ENCODE measurements around the gene POU6F1.

Gene POU6F1

DNA sequence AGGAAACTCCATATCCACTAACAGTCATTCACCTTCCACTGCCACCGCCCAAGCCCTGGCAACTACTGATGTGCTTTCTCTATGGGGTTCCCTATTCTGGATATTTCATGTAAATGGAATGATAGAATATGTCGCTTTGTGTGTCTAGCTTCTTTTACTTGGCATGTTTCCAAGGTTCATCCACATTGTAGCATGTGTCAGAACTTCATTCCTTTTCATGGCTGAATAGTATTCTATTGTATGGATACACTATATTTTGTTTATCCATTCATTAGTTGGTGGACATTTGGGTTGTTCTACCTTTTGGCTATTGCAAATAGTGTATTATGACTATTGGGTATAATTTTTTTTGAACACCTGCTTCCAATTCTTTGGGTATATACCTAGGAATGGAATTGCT is 8.6 kb downstream of the POU6F1 start:
- TF ChIP-seq, protein P1, sequence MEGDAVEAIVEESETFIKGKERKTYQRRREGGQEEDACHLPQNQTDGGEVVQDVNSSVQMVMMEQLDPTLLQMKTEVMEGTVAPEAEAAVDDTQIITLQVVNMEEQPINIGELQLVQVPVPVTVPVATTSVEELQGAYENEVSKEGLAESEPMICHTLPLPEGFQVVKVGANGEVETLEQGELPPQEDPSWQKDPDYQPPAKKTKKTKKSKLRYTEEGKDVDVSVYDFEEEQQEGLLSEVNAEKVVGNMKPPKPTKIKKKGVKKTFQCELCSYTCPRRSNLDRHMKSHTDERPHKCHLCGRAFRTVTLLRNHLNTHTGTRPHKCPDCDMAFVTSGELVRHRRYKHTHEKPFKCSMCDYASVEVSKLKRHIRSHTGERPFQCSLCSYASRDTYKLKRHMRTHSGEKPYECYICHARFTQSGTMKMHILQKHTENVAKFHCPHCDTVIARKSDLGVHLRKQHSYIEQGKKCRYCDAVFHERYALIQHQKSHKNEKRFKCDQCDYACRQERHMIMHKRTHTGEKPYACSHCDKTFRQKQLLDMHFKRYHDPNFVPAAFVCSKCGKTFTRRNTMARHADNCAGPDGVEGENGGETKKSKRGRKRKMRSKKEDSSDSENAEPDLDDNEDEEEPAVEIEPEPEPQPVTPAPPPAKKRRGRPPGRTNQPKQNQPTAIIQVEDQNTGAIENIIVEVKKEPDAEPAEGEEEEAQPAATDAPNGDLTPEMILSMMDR (conservative IDR thresholded peaks at IDR 0.05; ENCODE audit: low read length), result no peak
- TF ChIP-seq EZH2phosphoT487 (IDR thresholded peaks at IDR 0.05; ENCODE audit: borderline replicate concordance), result no peak
- no peaks in the 10 kb centered on the region for H3K36me3 ChIP-seq (ENCODE audit: insufficient read depth, low read length)
- no peaks in the 10 kb centered on the region for H3F3A ChIP-seq (ENCODE audit: low read depth)
- H3K9me2 ChIP-seq (replicated peaks; ENCODE audit: low read depth, low read length), result no peaks in the 10 kb centered on the region
- no peak overlapping the region for H3K4me2 ChIP-seq (ENCODE audit: low read depth, low read length, poor library complexity, severe bottlenecking)
- H2AFZ ChIP-seq (ENCODE audit: low read length), result no peak overlapping the region
- H3K9me3 ChIP-seq (ENCODE audit: insufficient read depth, low read depth, low read length), result no peaks in the 10 kb centered on the region
- H3K4me3 ChIP-seq (ENCODE audit: low read length, poor library complexity, severe bottlenecking), result no peak overlapping the region
- no peaks in the 10 kb centered on the region for H3K27me3 ChIP-seq (ENCODE audit: insufficient read depth, low read length, poor library complexity, severe bottlenecking)
- no peak overlapping the region for H3K9ac ChIP-seq (ENCODE audit: low read depth, low read length, poor library complexity, severe bottlenecking)
- peaks cover 6% of the 10 kb centered on the region for H3K4me1 ChIP-seq (ENCODE audit: insufficient read depth, low read length, poor library complexity, severe bottlenecking)
- no peaks in the 10 kb centered on the region for H4K20me1 ChIP-seq (ENCODE audit: insufficient read depth, low read length, poor library complexity, severe bottlenecking)
- no peaks in the 10 kb centered on the region for H3K79me2 ChIP-seq (ENCODE audit: insufficient read depth, low read length)

DNA sequence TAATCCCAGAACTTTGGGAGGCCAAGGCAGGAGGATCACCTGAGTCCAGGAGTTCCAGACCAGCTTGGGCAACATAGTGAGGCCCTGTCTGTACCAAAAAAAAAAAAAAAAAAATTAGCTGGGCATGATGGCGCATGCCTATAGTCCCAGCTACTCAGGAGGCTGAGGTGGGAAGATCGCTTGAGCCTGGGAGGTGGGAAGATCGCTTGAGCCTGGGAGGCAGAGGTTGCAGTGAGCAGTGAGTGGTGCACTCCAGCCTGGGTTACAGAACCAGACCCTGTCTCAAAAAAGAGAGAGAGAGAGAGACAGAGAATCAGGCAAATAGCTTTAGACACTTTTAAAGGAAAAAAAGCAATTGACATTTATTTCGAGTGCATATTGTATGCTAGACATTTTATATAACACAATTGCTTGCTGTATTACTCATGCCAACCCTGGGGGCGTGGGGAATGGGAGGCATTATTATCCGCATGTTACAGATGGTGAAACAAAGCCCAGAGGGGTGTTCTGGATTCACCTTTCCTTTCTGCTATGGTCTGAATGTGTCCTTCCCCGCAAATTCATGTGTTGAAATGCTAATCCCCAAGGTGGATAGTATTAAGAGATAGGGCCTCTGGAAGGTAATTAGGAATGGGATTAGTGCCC is 9.7 kb downstream of the POU6F1 start:
- no peaks in the 10 kb centered on the region for H3K9me2 ChIP-seq (replicated peaks; ENCODE audit: low read depth, low read length)
- H3K36me3 ChIP-seq (ENCODE audit: insufficient read depth, low read length), result no peaks in the 10 kb centered on the region
- H2AFZ ChIP-seq (ENCODE audit: low read length), result no peak overlapping the region
- TF ChIP-seq, protein P1 (conservative IDR thresholded peaks at IDR 0.05; ENCODE audit: low read length), result no peak
- no peak for TF ChIP-seq EZH2phosphoT487 (IDR thresholded peaks at IDR 0.05; ENCODE audit: borderline replicate concordance)
- H3K9me3 ChIP-seq (ENCODE audit: insufficient read depth, low read depth, low read length), result no peaks in the 10 kb centered on the region
- H3K4me2 ChIP-seq (ENCODE audit: low read depth, low read length, poor library complexity, severe bottlenecking), result no peak overlapping the region
- no peaks in the 10 kb centered on the region for H3F3A ChIP-seq (ENCODE audit: low read depth)
- H4K20me1 ChIP-seq (ENCODE audit: insufficient read depth, low read length, poor library complexity, severe bottlenecking), result no peaks in the 10 kb centered on the region
- no peaks in the 10 kb centered on the region for H3K79me2 ChIP-seq (ENCODE audit: insufficient read depth, low read length)
- peaks cover 6% of the 10 kb centered on the region for H3K4me1 ChIP-seq (ENCODE audit: insufficient read depth, low read length, poor library complexity, severe bottlenecking)
- no peaks in the 10 kb centered on the region for H3K27me3 ChIP-seq (ENCODE audit: insufficient read depth, low read length, poor library complexity, severe bottlenecking)
- no peak overlapping the region for H3K4me3 ChIP-seq (ENCODE audit: low read length, poor library complexity, severe bottlenecking)
- no peak overlapping the region for H3K9ac ChIP-seq (ENCODE audit: low read depth, low read length, poor library complexity, severe bottlenecking)

DNA sequence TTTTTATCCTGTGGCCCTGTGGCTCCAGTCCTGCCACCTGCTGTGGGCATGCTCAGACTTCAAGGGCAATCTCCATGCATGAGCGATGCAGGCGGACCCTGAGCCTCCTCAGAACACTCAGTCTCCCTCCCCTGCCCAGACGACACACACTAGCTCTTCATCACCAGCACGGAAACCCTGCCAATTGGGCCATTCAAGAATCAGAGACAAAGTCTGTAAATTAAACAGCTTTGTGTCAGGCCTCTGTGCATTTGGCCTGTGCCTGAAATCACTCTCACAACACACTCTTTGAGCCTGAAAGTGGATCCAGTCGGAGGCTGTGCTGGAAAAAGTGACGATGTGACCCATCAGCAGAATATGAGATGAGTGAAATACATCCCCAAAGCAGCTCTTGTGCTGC is 12.5 kb downstream of the POU6F1 start:
- Histone ChIP-seq H3K4me3 (ENCODE audit: low read length, poor library complexity, severe bottlenecking) (no peak overlapping the region), H3K9ac (ENCODE audit: low read depth, low read length, poor library complexity, severe bottlenecking) (no peak overlapping the region), H3K4me2 (ENCODE audit: low read depth, low read length, poor library complexity, severe bottlenecking) (no peak overlapping the region), H3K4me1 (ENCODE audit: insufficient read depth, low read length, poor library complexity, severe bottlenecking) (no peaks in the 10 kb centered on the region), H3K9me2 (replicated peaks; ENCODE audit: low read depth, low read length) (no peaks in the 10 kb centered on the region), H3K79me2 (ENCODE audit: insufficient read depth, low read length) (no peaks in the 10 kb centered on the region), H3K9me3 (ENCODE audit: insufficient read depth, low read depth, low read length) (no peaks in the 10 kb centered on the region), H2AFZ (ENCODE audit: low read length) (no peak overlapping the region), H4K20me1 (ENCODE audit: insufficient read depth, low read length, poor library complexity, severe bottlenecking) (no peaks in the 10 kb centered on the region), H3F3A (ENCODE audit: low read depth) (no peaks in the 10 kb centered on the region), H3K27me3 (ENCODE audit: insufficient read depth, low read length, poor library complexity, severe bottlenecking) (no peaks in the 10 kb centered on the region), H3K36me3 (ENCODE audit: insufficient read depth, low read length) (no peaks in the 10 kb centered on the region)
- TF ChIP-seq, protein P1 (conservative IDR thresholded peaks at IDR 0.05; ENCODE audit: low read length), result no peak
- TF ChIP-seq EZH2phosphoT487 (IDR thresholded peaks at IDR 0.05; ENCODE audit: borderline replicate concordance), result no peak

All from Loucy (cell line).